Stomach (tissue), 4 donors: ENCODE data around the gene ORMDL3.

ENCODE experiments used
- CTCF ChIP-seq, 7 experiments: fragments of 450-650 bp in 4 of 7; fragments of 200-600 bp in 3 of 7; sonication (generic) in 3 of 7; IDR thresholded peaks; one replicate each; pipeline ENCODE4 v1.5.1; 2016 to 2019; ENCODE audit warnings: antibody characterized with exemption in 7 of 7, control low read depth in 2 of 7, mild to moderate bottlenecking in 1 of 7
- EP300 ChIP-seq: sonication (generic); formaldehyde crosslinking; IDR thresholded peaks from one replicate; pipeline ENCODE4 v1.6.1; 2017; ENCODE audit warnings: antibody characterized with exemption
- POLR2A ChIP-seq, 4 donors: fragments of 450-650 bp; IDR thresholded peaks; one replicate each; pipeline ENCODE4 v1.6.1; 2016; ENCODE audit warnings: antibody characterized with exemption in 4 of 4, control low read depth in 2 of 4, mild to moderate bottlenecking in 1 of 4, moderate library complexity in 1 of 4
- POLR2AphosphoS5 ChIP-seq, 3 donors: sonication (generic); formaldehyde crosslinking; IDR thresholded peaks; one replicate each; pipeline ENCODE4 v1.6.1; 2016; ENCODE audit warnings: antibody characterized with exemption in 3 of 3

GRCh38 chr17:39970157-39970692, 42.8 kb upstream of the ORMDL3 start:
- TF ChIP-seq EP300: no peak
- TF ChIP-seq CTCF (IDR thresholded peaks at IDR 0.05): no peak
- no peak for TF ChIP-seq POLR2A (IDR thresholded peaks at IDR 0.05)
- no peak for TF ChIP-seq POLR2AphosphoS5 (IDR thresholded peaks at IDR 0.05)
